DMS 273 (cell line): Measurements from ENCODE around the gene C7orf33.
A peak's percentile ranks its signal among the peaks of the same experiment; 100 is the strongest.

Experiments used
- DNase-seq: peaks from one replicate; lab custom pipeline; 2025; ENCODE audit not compliant: unreplicated experiment; lab: John Stamatoyannopoulos, UW

C7orf33 gene

GRCh38 chr7:148624735-148625134, 34.2 kb downstream of the C7orf33 start:
- peak; percentile 45 for DNase-seq

- DNase-seq: peak; percentile 52
Measured at GRCh38 chr7:148625342-148625741, 34.8 kb downstream of the C7orf33 start.

GRCh38 chr7:148626828-148627227, 36.3 kb downstream of the C7orf33 start:
- DNase-seq: no peak

- DNase-seq: no peak
Measured at GRCh38 chr7:148628011-148628410, 37.4 kb downstream of the C7orf33 start.

GRCh38 chr7:148630078-148630477, 39.5 kb downstream of the C7orf33 start:
- no peak for DNase-seq

GRCh38 chr7:148633761-148634160, 43.2 kb downstream of the C7orf33 start:
- DNase-seq: no peak

GRCh38 chr7:148637094-148637493, 46.5 kb downstream of the C7orf33 start:
- no peak for DNase-seq

- DNase-seq: no peak
Measured at GRCh38 chr7:148645898-148646297, 55.3 kb downstream of the C7orf33 start.

GRCh38 chr7:148650232-148650858, 59.8 kb downstream of the C7orf33 start:
- DNase-seq: no peak

- no peak for DNase-seq
Measured at GRCh38 chr7:148652773-148653172, 62.2 kb downstream of the C7orf33 start.

GRCh38 chr7:148657929-148658328, 67.4 kb downstream of the C7orf33 start:
- no peak for DNase-seq

GRCh38 chr7:148661471-148661870, 70.9 kb downstream of the C7orf33 start:
- DNase-seq: no peak

- DNase-seq: peak; percentile 45
Measured at GRCh38 chr7:148662646-148663045, 72.1 kb downstream of the C7orf33 start.

- DNase-seq: no peak
Measured at GRCh38 chr7:148664324-148664723, 73.8 kb downstream of the C7orf33 start.

- no peak for DNase-seq
Measured at GRCh38 chr7:148665221-148665620, 74.7 kb downstream of the C7orf33 start.
